ENCODE results near the gene NBAS.
"Not testable (repeated sequence)": the region's sequence is repeated elsewhere in the genome, so short reads cannot be mapped to it uniquely, and the experiment has no call there.

The NBAS gene

DNA sequence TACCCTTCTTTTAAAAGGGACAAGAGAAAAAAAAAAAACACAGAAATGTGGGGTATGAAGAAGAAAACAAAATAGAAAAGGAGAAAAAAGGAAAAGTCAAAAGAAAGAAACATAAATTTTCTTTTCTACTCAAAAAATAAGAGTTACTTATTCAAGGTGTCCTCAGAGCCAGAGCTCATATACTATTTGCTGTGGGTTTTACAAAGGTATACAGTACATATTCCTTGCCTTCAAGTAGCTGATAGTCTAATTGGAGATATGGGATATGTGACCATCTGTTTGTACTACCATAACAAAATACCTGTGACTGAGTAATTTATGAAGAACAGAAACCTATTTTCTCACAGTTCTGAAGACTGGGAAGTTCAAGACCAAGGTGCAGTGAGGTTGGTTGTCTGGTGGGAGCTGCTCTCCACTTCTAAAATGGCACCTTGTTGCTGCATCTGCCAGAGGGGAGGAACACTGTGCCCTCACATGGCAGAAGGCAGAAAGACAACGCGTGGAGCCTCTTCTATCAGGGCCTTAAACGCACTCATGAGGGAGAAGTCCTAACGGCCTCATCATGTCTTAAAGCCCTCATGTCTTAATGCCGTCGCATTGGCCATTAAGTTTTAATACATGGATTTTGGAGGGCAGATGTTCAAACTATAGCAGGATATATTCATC lies 33.9 kb downstream of the NBAS start:
- DNase-seq (ENCODE audit: low read depth in 2 of 2): no peak

DNA sequence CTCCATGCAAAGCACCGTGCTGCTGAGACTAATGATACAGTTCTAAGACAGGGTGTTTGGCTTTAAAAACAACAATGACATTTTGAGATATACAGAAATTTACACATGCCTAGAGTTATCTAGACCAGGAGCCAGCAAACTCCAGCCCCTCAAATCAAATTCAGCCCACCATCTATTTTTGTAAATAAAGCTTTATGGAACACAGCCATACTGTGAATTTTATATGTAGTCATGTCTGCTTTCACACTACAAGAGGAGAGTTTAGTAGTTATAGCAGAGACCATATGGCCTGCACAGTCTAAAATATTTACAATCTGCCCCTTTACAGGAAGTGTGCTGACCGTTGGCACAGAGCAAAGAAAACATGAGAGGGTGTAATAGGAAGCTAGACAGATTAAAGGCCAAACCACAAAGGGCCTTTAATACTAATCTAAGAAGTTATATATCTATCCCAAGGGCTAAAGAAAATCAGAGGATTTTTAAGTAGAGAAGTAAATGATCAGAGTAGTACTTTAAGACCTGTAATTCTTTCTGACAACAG lies 39.4 kb downstream of the NBAS start:
- no peak for DNase-seq (ENCODE audit: low read depth in 2 of 2)

DNA sequence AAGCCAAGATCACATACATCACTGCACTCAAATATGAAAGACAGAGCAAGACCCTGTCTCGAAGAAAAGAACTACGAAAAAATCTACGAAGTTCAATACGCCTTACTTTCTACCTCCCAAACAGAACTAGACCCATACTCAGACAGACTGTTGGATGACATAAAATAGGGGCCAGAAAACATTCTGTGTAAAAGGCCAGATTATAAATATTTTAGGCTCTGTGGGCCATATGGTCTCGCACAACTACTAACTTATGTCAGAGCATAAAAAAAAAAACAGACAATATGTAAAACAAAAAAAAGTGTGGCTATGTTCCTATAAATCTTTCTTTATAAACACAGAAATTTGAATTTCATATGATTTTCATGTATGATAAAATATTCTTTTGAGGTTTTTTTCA lies 40.8 kb downstream of the NBAS start:
- DNase-seq (ENCODE audit: low read depth in 2 of 2): no peak

DNA sequence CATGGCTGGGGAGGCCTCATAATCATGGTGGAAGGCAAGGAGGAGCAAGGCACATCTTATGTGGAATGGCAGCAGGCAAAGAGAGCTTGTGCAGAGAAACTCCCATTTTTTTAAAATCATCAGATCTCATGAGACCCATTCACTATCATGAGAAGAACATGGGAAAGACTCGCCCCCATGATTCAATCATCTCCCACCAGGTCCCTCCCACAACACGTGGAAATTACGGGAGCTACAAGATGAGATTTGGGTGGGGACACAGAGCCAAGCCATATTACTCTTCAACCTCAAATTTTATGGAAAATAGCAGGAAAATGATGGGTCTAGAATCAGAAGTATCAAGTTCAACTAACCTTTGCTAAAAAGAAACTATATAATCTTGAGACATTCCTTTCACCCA lies 42.4 kb downstream of the NBAS start:
- DNase-seq (ENCODE audit: low read depth in 2 of 2): not testable (repeated sequence)

DNA sequence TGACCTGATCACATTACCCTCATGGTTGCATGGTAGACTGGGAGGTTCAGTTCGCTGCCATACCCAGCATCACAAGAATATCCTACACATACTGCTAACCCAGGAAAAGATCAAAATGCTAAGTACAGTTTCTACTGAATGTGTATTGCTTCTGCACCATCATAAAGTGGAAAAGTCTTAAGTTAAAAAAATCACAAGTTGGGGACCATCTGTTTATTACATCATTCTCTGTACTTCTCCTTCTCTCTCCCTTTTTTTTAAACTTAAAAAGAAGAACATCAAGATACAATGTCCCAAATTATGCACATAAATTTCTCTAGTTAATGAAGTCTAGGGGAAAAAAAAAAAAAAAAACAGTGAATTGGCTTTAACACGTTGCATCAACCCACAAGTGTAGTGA lies 43.3 kb downstream of the NBAS start:
- DNase-seq (ENCODE audit: low read depth in 2 of 2): no peak

DNA sequence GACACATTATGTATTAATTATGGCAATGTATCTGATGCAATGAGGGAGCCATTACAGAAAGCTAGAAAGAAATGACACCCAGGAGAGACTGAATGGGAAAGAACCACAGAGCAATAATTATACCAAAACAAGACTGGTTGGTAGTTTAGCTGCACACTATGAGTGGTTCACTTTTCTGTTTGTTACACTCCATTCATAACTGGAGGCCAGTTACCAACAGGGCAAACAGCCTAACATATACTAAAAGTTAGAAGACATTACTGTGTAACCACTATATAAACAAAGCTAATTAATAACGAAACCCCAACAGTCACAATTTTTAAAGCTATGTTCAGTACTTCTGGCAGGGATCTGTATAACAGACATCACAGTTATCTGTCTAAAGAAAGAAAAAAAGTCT lies 49.4 kb downstream of the NBAS start:
- no peak for DNase-seq (ENCODE audit: low read depth in 2 of 2)

DNA sequence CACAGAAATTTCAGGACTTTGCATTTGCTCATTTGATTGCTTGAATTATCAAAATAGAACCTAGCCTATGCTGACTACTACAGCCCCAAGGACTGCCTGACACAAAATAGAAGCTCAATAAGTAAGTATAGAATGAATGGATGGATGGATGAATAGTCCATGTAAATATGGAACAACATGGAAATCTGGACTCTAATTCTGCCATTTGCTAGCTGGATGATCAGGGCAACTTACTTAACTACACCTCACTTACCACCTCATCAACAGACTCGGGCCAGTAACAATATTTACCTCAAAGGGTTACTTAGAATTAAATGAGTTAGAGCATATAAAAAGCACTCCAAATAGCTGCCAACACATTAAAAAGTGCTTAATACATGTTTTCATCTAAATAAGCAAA lies 50.6 kb downstream of the NBAS start:
- DNase-seq (ENCODE audit: low read depth in 2 of 2): no peak

DNA sequence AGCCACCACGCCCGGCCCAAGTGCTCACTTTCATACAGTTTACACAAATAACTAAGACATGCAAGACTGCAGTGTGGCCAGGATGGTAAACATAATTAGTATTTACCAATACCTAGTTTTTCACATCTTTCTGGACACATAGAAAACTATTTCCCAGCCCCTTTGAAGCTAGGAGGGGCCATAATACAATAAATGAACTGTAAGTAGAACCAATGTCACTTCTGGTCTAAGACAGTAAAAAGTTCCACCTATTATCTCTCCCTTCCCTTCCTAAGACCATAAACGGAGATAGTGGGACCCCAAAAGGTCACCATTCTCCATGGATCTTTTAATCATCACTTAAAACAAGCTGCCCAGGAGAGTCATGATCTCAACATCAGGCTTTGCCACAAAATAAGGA lies 51.0 kb downstream of the NBAS start:
- DNase-seq (ENCODE audit: low read depth in 2 of 2): no peak

DNA sequence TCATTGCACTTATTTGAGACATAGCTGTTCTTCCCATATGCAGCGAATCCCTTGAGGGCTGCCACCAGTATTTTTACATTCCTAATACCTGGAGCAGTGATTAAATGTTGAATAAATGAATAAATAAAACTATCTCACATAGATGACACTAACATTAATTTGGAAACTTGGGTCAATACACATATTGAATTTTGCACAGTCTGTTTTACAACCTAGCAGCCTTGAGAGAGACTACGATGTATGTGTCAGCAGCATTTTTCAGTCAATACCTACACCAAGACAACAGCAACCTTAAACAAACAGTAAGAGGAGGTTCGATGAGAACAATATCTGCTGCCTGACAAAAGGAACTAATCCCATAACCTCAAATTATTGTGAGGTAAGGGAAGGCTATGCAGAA lies 53.4 kb downstream of the NBAS start:
- no peak for DNase-seq (ENCODE audit: low read depth in 2 of 2)

DNA sequence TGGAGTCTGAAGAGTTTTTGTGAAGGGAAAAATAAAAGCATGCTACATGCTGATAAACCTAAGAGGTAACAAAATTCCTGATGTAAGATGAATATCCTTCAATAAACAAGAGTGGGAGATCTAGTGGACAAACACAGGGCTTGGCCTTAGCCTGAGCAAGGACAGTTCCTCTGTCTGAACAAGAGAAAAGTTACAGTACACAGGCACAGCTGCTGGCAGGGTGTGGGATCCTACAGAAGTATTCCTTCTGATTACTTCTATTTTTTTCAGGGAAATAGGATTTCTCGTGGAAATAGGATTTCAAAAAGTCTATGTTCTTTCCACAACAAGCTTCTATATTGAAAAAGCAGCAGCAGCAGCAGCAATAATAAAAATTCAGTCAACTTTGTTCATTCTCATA lies 54.1 kb downstream of the NBAS start:
- no peak for DNase-seq (ENCODE audit: low read depth in 2 of 2)

DNA sequence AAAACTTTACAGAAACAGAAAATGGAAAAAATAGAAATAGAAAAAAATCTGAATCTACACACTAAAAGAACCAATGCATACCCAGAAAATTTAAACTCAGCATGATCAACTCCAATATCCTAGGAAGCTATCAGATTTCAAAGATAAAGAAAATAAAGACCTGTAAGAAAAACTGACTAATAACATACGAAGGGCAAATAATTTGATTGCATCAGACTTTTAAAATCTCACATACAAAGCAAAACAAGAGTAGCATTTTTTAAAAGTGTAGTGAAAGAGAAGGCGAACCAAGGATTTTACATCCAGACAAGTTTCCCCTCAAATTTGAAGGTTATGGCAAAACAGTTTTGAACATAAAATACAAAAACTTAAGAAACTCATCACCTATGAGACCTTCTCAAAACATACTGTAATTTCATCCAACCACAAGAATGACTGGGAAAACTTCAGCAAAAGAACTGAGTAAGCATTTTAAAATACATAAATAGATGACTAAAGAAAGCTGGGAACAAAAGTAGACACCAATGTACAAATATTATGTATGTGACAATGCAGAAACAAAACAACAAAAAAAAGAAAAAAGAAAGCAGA lies 54.8 kb downstream of the NBAS start:
- DNase-seq (ENCODE audit: low read depth in 2 of 2): no peak

DNA sequence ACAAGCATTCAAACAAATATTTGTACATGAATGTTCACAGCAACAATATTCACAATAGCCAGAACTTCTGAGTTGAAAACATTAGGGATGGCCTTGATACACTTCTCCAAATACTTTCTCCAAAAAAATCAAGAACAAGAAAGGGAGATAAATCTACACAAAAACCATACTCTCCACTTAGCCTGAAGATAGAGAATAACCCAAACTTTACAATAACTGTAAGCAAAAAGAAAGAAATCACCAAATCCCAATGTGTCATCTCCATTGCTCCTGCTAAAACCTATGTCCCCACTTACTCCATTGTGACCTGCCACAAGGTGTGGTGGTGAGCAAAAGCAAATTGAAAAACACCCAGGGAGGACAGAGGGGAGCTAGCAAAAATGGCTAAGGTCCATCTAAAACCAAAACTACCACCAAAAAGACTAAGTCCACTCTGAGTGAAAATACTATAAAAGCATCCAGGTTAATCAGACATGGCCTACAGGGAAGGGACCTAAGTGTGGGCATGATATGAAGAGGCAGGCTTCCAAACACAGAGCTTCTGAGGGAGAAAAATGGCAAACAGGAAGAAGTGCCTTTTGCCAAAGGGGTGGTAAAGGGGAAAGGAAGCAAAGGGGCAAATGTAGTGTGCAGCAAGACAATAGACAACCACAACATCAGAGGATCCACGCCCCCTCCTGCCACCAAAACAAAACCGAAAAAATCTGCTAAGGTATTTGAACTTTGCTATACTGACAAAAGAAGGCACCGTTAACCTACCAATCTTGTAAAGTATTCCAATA lies 56.1 kb downstream of the NBAS start:
- DNase-seq (ENCODE audit: low read depth in 2 of 2): no peak

DNA sequence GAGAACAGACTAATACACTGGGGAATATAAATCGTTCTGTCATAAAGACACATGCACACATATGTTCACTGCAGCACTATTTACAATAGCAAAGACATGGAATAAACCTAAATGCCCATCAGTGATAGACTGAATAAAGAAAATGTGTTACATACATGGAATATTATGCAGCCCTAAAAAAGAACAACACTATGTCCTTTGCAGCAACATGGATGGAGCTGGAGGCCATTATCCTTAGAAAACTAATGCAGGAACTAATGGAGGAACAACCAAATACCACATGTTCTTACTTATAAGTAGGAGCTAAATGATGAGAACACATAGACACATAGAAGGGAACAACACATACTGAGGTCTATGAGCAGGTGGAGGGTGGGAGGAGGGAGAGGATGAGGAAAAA lies 61.9 kb downstream of the NBAS start:
- not testable (repeated sequence) for DNase-seq (ENCODE audit: low read depth in 2 of 2)

DNA sequence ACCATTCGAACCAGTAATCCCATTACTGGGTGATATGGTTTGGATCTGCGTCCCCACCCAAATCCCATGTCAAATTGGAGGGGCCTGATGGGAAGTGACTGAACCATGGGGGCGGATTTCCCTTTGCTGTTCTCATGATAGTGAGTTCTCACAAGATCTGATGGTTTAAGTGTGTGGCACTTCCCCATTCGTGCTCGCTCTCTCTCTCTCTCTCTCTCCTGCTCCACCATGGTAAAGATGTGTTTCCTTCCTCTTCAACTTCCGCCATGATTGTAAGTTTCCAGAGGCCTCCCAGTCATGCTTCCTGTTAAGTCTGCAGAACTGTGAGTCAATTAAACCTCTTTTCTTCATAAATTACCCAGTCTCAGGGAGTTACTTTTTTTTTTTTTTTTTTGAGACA lies 62.6 kb downstream of the NBAS start:
- DNase-seq (ENCODE audit: low read depth in 2 of 2): no peak

DNA sequence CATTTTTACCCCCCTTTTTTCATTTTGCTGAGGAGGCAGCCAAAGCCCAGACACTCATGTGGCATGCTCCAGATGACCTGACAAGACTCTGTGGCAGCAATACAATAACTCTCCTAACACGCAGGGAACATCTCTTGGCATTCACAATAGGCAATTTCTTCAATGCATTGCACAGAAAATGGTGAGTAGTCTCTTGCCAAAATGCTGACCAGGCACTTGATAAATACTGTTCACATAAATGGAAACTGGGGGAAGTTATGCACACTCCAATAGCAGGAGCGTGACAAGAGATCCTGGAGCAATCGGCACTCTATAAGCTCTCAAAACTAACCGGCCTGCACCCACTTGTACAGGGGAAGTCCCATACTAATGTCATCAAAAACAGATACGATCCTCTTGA lies 66.3 kb downstream of the NBAS start:
- DNase-seq (ENCODE audit: low read depth in 2 of 2): no peak

DNA sequence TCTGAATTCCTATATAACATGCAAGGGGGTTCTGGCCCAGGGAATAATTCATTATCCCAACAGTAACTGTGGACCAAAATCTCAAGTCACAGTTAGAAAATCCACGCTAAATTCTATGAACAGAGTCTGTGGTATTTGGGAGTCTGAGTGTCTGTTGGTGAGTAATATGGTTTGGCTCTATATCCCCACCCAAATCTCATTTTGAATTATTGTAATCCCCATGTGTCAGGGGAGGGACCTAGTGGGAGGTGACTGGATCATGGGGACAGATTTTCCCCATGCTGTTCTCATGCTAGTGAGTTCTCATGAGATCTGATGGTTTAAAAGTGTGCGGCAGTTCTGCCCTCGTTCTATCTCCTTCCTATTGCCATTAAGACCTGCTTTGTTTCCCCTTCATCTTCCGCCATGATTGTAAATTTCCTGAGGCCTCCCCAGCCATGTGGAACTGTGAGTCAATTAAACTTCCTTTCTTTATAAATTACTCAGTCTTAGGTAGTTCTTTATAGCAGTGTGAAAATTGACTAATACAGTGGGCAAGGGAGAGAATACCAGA lies 68.3 kb downstream of the NBAS start:
- DNase-seq (ENCODE audit: low read depth in 2 of 2): no peak

DNA sequence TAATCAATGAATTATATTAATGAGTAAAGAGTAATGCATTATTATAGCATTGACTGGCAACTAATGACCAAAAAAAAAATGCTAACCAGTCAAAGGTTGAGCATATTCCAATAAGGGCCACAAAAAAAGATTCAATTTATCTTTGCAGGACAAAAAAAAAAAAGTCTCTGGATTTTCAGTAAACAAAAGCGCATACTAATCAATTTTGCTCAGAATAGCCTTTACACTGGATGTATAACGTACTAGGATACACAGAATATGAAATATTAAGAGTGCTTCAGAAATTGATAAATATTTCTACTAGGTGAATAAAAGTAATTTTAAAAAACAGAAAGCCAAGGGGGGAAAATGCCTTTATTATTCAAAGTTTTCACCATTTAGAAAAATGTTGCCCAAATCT lies 74.4 kb downstream of the NBAS start:
- DNase-seq (ENCODE audit: low read depth in 2 of 2): no peak

DNA sequence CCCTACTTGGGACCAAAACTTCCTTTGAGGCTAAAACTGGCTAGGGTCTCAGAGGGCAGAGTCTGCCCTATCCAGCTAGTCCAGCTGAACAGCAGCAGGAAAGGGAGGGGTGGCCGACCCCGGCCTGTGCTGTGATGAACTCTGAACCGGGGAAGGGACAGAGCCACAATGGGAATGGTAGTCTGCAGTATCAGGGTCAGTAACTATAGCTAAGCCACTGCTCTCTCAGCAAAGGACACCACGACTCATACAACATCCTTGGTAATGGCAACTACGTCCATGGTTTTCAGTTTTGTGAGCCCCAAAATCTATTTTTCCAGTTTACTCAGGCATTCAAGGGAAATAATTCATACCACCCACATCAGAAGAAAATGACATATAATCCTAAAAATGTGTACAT lies 75.2 kb downstream of the NBAS start:
- no peak for DNase-seq (ENCODE audit: low read depth in 2 of 2)

DNA sequence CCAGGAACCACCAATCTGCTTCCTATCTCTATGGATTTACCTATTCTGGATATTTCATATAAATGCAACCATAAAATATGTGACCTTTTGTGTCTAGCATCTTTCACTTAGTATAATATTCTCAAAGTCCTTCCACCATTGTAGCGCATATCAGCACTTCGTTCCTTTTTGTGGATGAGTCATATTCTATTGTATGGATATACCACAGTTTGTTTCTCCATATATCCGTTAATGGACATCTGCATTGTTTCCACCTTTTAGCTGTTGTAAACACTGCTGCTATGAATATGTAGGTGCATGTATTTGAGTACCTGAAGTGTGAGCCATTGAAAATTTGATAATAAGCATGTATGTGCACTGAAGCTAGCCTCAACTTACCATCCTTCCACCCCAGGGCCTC lies 80.1 kb downstream of the NBAS start:
- no peak for DNase-seq (ENCODE audit: low read depth in 2 of 2)

DNA sequence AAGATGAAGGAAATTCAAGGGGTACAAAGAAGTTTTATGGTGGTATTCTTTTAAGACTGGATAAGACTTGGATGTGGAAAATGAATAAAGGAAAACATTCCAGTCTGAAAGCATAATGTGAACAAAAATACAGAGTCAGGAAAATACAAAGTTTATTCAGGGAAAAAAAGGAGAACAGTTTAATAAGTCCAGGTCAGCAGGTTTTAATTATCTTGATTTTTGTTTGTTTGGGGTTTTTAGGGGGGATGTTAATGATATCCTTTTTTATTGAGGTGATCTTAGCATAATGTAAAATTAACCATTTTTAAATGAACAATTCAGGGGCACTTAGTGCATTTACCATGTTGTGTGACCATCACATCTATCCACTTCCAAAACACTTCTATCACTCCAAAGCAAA lies 80.6 kb downstream of the NBAS start:
- no peak for DNase-seq (ENCODE audit: low read depth in 2 of 2)

DNA sequence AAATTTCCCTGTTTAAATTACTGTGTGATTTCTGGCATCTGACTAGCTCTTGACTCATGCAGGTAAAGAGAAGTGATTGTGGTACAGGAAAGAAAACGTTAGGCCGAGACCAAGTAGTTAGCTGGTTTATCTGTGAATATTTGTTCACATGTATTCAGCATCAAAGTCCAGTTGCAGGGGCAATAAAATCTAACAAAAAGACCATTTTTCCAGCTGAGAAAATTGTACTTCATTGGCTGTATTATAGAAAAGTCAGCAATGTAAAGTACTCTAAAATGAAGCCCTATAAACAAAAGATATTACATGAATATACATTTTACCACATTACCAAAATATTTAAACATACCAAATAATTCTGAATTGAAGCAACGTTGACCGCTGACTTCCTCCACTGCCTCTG lies 88.3 kb downstream of the NBAS start:
- DNase-seq (ENCODE audit: low read depth in 2 of 2): no peak

DNA sequence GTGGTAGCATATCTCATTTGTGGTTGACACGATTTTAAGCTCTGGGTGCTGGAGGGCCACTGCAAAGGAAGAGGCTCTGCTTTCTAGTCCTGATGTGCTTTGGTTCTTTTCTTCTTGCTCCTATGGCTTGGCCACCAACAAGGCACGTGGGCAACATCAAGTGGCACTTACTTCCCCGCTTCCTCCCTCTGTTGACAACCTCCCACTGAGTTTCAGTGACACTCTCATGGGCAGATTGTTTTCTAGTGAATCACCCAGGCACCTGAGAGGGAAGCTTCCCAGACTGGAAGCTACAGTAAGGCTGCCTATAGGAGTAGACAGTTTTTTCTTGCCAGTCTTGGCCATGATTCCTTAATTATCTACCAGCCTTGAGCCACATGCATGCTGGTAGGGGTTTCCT lies 89.0 kb downstream of the NBAS start:
- DNase-seq (ENCODE audit: low read depth in 2 of 2): no peak

DNA sequence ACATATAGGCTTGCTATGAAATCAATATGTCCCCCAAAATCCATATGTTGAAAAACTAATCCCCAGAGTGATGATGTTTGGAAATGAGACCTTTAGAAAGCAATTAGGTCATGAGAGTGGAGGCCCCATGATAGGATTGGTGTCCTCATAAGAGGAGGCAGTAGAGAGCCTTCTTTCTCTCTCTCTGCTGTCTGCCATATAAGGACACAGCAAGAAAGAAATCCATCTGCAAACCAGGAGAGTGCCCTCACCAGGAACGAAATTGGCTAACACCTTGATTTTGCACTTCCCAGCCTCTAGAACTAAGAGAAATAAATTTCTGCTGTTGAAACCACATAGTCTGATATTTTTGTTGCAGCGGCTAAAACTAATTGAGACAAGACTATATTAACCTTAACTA lies 89.5 kb downstream of the NBAS start:
- DNase-seq (ENCODE audit: low read depth in 2 of 2): no peak

Measured in activated CD8-positive, alpha-beta memory T cell treated with anti-CD3 and anti-CD28 coated beads for 4 hours (primary cell).